Ectodermal cell (in vitro differentiated cells): ENCODE measurements around the gene RHOB.

ENCODE experiments used
- H3K27ac ChIP-seq: 2 replicates; pipeline ENCODE4 v1.7.0; 2013; ENCODE audit warnings: mild to moderate bottlenecking, low read depth, low read length; ENCODE audit not compliant: insufficient read depth, poor library complexity, severe bottlenecking
- H3K27me3 ChIP-seq: 2 replicates; pipeline ENCODE4 v1.7.0; 2013; ENCODE audit warnings: mild to moderate bottlenecking, low read length; ENCODE audit not compliant: insufficient read depth, control insufficient read depth, poor library complexity, severe bottlenecking
- H3K36me3 ChIP-seq: one replicate; pipeline ENCODE4 v1.7.0; 2013; ENCODE audit warnings: low read length; ENCODE audit not compliant: control insufficient read depth, insufficient read depth
- H3K4me1 ChIP-seq: one replicate; pipeline ENCODE4 v1.7.0; 2013; ENCODE audit warnings: low read length; ENCODE audit not compliant: control insufficient read depth, insufficient read depth
- H3K4me3 ChIP-seq: 2 replicates; pipeline ENCODE4 v1.7.0; 2013; ENCODE audit warnings: low read depth, low read length, control low read depth; ENCODE audit not compliant: insufficient read depth
- H3K9me3 ChIP-seq: 2 replicates; pipeline ENCODE4 v1.7.0; 2013; ENCODE audit warnings: mild to moderate bottlenecking, low read length, moderate library complexity; ENCODE audit not compliant: control insufficient read depth
- WGBS, 2 experiments: methylation state at CpG; one replicate each; pipeline ENCODE4 v1.1.7; 2013; ENCODE audit warnings: missing lambda C conversion rate in 2 of 2; 5-methylcytosine and 5-hydroxymethylcytosine counted together

RHOB gene

DNA sequence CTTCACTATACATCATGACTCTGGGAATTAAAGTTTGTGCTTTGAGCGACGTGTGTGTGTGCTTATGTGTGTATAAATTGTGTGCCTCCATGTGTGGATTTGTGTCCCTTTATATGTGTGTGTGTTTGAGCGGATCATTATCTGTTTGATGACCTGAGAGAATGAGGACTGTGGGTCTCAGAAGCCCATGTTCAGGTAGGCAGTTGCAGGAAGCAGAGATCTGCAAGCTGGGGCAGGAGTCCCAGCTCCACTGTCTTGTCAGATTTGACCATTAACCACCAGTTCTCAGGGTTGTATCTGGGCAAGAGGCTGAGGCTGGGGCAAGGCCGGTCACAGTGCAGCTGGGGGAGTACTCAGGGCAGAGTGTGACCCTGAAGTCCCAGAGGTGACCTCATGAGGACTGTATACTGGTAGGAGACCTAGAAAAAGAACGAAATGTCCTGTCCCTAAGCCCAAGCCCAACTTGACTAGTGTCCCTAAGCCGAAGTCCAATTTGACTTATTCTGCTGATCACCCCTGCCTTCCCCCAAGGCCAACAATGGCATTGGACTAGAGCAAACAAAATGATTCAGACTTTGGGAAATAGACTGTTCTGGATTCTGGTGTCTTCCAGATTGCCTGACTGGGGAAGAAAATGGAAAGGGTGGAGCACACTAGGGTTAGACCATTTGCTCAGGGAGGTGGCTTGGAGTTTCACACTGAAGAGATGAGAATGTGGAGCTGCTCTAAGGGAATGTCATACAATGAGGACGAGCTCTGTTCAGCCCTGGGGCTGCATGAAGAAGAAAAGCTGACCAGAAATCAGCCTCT lies 28.1 kb downstream of the RHOB start:
- peaks cover 21% of the 10 kb centered on the region for H3K4me1 ChIP-seq
- H3K27ac ChIP-seq = no peak overlapping the region
- no peaks in the 10 kb centered on the region for H3K36me3 ChIP-seq
- no peaks in the 10 kb centered on the region for H3K27me3 ChIP-seq
- no peak overlapping the region for H3K4me3 ChIP-seq
- H3K9me3 ChIP-seq = no peaks in the 10 kb centered on the region
- WGBS, 2 experiments = 93 to 94% methylated on average over 7 of the region's 7 CpGs

DNA sequence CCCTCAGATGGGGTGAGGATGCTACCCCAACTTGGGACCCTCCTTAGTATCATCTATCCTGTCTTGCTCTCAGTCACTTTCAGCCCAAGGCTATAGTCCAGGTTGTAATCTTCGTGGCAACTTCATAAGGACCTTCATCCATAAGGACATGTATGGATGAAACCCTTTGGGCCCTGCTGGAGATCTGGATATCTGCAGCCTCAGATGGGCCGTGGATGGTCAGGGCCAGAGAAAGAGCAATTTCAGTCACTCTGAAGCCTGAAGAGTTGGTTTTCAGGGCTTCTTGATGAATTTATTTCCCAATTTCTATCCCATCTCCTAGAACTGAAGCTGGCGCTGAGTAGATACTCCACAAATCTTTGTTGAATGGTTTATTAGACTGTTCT lies 28.7 kb downstream of the RHOB start:
- Histone ChIP-seq H3K4me1 (peaks cover 21% of the 10 kb centered on the region), H3K4me3 (no peak overlapping the region)
- 94% methylated on average over 2 to 3 of the region's 3 CpGs for WGBS, 2 experiments

DNA sequence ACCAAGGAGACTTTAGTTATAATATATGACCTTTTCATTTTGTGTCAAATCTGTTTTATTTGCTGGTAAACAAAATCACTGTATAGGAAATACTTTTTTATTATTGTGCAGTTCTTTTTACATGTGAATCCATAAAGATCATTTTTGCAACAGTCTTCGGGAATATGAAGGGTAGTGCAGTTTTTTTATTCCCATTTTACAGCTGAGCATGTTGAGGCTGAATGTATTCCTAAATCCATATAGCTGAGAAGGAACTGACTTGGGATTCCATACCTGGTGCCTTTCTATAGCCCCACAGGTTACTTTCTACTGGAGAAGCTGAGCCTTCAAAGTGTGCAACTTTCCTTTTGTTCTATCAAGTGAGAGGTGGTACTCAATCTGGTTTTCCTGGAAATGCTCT lies 29.6 kb downstream of the RHOB start:
- Histone ChIP-seq H3K4me1 (peaks cover 21% of the 10 kb centered on the region), H3K27me3 (no peaks in the 10 kb centered on the region), H3K36me3 (no peaks in the 10 kb centered on the region), H3K9me3 (no peaks in the 10 kb centered on the region), H3K27ac (no peak overlapping the region), H3K4me3 (no peak overlapping the region)
- 91 to 100% methylated on average over 1 of the region's 1 CpG for WGBS, 2 experiments

More for the DNA sequence above, 28.7 kb downstream of the RHOB start:
- H3K27ac ChIP-seq = no peak overlapping the region
- H3K36me3 ChIP-seq = no peaks in the 10 kb centered on the region
- H3K27me3 ChIP-seq = no peaks in the 10 kb centered on the region
- no peaks in the 10 kb centered on the region for H3K9me3 ChIP-seq

DNA sequence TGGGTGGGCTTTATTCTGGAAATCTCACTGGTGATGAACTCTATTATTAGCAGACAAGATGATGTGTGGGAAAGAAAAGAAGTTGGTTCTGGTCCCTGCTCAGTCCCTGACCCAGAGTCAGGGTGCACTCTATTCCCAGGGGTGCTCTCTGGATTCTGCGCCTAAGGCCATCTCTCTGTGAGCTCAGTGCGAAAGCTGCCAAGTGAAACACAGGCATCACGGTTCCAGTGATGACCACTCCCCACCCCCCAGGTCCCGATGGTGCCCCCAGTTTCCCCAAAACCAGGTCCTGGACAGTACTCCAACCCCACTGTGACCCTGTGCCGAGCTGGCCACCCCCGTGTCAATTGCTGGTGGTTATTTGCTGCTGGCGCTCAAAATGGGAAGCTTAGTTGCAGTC lies 30.1 kb downstream of the RHOB start:
- no peak overlapping the region for H3K27ac ChIP-seq
- peaks cover 21% of the 10 kb centered on the region for H3K4me1 ChIP-seq
- 94% methylated on average over 7 of the region's 7 CpGs for whole genome bisulfite sequencing, 2 experiments
- H3K27me3 ChIP-seq = no peaks in the 10 kb centered on the region
- H3K4me3 ChIP-seq = no peak overlapping the region
- no peaks in the 10 kb centered on the region for H3K36me3 ChIP-seq
- no peaks in the 10 kb centered on the region for H3K9me3 ChIP-seq

DNA sequence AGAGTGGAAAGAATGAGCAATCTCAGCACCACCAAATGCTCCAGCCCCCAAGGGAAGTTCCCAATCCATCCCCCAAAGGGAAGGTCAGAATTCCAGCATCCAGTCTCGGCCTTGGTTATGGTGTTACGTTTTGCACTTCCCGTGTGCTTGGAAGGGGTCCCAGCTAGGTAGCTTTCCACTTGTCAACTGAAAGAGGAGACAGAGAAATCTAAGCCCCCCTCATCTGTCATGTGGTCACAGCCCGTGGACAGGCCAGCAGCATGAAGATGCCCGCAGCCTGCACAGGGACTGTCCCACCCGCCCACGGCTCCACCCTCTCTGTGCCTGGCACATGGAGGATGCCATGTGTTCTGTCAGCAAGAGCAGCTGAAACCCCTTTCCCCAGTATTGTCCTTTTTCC lies 32.1 kb downstream of the RHOB start:
- Histone ChIP-seq H3K27ac (no peak overlapping the region), H3K4me1 (peaks cover 11% of the 10 kb centered on the region), H3K27me3 (no peaks in the 10 kb centered on the region), H3K4me3 (no peak overlapping the region), H3K9me3 (no peaks in the 10 kb centered on the region), H3K36me3 (no peaks in the 10 kb centered on the region)
- WGBS, 2 experiments = 94 to 95% methylated on average over 7 of the region's 7 CpGs

DNA sequence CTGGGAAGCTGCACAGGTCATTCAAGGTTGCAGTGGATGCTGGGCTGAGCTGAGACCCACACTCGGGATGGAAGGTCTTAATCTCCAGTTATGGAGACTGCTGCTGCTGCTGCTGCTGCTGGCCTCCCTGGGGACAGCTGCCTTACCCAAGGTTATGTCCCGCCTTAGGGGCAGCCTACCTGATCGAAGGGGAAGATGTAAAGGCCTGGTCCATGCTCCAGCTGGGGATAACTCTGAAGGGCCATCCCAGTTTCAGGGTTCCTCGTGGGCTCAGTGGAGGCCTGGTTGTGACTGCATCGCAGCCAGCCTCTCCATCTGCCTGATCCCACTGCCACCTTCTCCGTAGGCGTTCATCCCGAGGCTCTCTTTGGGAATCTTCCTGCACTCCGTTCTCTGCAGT lies 33.0 kb downstream of the RHOB start:
- H3K4me3 ChIP-seq = no peak overlapping the region
- H3K36me3 ChIP-seq = no peaks in the 10 kb centered on the region
- no peaks in the 10 kb centered on the region for H3K27me3 ChIP-seq
- peaks cover 2% of the 10 kb centered on the region for H3K4me1 ChIP-seq
- no peaks in the 10 kb centered on the region for H3K9me3 ChIP-seq
- 86 to 88% methylated on average over 9 of the region's 9 CpGs for WGBS, 2 experiments
- no peak overlapping the region for H3K27ac ChIP-seq

DNA sequence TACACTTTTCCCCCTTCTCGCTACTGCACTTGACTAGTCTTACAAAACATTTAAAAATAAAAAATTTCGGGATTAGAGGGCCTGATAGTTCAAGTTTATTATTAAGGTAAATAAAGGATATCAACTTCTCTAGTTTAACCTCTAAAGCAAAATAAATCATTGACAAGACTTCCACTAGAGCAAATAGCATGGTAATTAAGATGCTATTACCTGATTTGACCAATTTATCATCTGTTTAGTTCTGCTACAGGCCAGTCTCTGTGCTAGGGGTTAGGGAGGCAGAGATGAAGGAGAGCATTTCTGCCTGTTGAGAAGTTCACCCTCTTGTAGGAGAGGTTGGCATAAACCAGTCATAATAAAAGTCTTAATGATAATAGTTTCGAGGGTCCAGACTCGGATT lies 34.0 kb downstream of the RHOB start:
- Histone ChIP-seq H3K4me1 (peaks cover 9% of the 10 kb centered on the region), H3K27me3 (no peaks in the 10 kb centered on the region), H3K36me3 (no peaks in the 10 kb centered on the region), H3K27ac (no peak overlapping the region), H3K4me3 (no peak overlapping the region), H3K9me3 (no peaks in the 10 kb centered on the region)
- 64 to 76% methylated on average over 3 of the region's 4 CpGs for WGBS, 2 experiments

DNA sequence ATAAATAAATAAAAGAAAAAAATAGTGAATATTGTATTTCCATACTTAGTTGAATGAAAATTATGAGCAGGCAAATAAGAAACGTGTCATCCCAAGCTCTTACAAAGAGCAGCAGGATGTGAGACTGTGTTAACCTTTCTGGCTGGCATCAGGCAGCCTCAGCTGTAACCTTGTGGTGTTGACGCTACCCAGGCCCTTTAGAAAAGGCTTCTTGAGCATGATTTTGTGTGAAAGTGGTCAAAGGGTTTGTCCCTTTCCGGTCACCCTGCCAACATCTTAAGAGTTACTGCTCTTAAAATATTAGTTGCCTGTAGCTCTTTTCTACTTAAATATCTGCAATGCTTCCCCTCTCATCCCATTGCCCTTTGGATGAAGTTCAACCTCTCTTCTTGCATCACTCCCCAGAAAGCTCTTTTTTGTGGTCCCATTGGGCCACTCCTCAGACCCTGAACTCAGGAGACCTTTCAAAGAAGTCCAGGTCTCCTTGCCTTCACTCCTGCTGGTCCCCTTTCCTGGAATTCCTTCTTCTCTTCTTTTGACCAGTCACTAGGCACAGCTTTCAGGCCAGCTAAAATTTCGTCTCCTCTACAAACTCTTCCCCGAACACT lies 35.0 kb downstream of the RHOB start:
- H3K4me3 ChIP-seq = no peak overlapping the region
- H3K27me3 ChIP-seq = no peaks in the 10 kb centered on the region
- H3K9me3 ChIP-seq = no peaks in the 10 kb centered on the region
- WGBS, 2 experiments = 93 to 94% methylated on average over 5 of the region's 5 CpGs
- H3K36me3 ChIP-seq = no peaks in the 10 kb centered on the region
- H3K27ac ChIP-seq = no peak overlapping the region
- H3K4me1 ChIP-seq = peaks cover 14% of the 10 kb centered on the region

DNA sequence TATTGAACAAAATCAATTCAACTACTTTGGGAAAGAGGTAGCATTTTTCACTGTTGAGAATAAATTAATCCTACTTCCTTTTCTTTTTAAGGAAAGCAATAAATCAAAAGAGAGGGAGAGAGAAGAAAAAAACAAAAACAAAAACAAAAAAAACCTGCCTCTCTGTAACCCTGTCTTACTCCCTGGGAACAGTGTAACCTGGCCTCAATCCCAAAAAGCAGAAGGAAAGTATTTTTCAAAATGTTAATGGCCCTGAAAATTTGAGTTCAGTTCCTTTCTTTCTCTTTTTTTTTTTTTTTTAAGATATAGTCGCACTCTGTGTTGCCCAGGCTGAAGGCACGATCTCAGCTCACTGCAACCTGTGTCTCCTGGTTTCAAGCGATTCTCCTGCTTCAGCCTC lies 35.9 kb downstream of the RHOB start:
- Histone ChIP-seq H3K9me3 (no peaks in the 10 kb centered on the region), H3K27me3 (no peaks in the 10 kb centered on the region), H3K4me3 (no peak overlapping the region), H3K36me3 (no peaks in the 10 kb centered on the region), H3K27ac (no peak overlapping the region), H3K4me1 (peaks cover 22% of the 10 kb centered on the region)
- 93 to 96% methylated on average over 3 of the region's 3 CpGs for WGBS, 2 experiments

DNA sequence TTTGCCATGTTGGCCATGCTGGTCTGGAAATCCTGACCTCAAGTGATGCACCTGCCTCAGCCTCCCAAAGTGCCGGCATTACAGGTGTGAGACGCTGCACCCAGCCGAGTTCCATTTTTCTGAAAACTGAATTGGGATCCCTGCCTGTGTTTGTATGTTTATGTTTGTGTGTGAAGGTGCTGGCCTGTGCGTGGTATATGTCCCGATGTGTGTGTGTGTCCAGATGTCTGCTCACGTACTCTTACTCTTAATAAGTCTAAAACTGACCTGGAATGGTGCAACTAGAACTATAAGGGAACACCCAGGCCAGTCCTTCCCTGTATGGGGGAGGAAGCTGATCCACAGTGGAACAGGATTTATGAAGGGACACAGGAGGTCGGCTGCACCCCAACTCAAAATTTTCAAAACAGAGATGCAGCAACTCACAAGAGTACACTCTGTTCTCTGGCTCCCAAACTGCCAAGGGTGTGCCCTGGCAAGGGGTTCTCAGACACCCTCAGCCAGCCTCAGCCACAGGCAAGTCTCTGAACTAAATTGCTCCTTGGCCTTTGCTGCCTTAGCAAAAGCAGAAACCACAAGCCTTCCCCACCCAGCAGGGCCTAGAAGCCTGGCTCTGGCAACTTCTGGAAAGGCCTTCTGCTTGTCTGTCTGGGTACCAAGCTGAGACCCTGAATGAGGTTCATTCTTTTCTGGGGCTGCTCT lies 36.5 kb downstream of the RHOB start:
- H3K27me3 ChIP-seq = no peaks in the 10 kb centered on the region
- no peak overlapping the region for H3K27ac ChIP-seq
- H3K9me3 ChIP-seq = no peaks in the 10 kb centered on the region
- WGBS, 2 experiments = 92 to 94% methylated on average over 7 of the region's 7 CpGs
- H3K4me1 ChIP-seq = peaks cover 29% of the 10 kb centered on the region
- no peaks in the 10 kb centered on the region for H3K36me3 ChIP-seq
- no peak overlapping the region for H3K4me3 ChIP-seq
